ENCODE measurements around the gene MTHFR.

The MTHFR gene

GRCh38 chr1:11805422-11806306, at the start of gene MTHFR, which contains the start of gene CLCN6 (continued):
- TF ChIP-seq ZBTB26 (tag by site-specific recombination; optimal IDR thresholded peaks at IDR 0.05), result peak; percentile 82
- peak; percentile 42 for TF ChIP-seq ZNF324 (tag by site-specific recombination; IDR thresholded peaks at IDR 0.05)
- TF ChIP-seq ZNF624 (tag by site-specific recombination; IDR thresholded peaks at IDR 0.05), result no peak
- TF ChIP-seq ZNF785 (tag by site-specific recombination; IDR thresholded peaks at IDR 0.05), result no peak
- TF ChIP-seq ZNF777 (tag by site-specific recombination; IDR thresholded peaks at IDR 0.05; ENCODE audit: borderline replicate concordance), result no peak
- TF ChIP-seq PRDM4 (tag by site-specific recombination; IDR thresholded peaks at IDR 0.05), result peak; percentile 38; the same call in 1 of the 2 replicates
- no peak for TF ChIP-seq FEZF1 (tag by site-specific recombination; IDR thresholded peaks at IDR 0.05)
- TF ChIP-seq ZNF354C (tag by site-specific recombination; IDR thresholded peaks at IDR 0.05; ENCODE audit: borderline replicate concordance, low read depth), result no peak
- TF ChIP-seq ZNF280D (tag by site-specific recombination; IDR thresholded peaks at IDR 0.05), result no peak
- no peak for TF ChIP-seq ZNF416 (tag by site-specific recombination; IDR thresholded peaks at IDR 0.05)
- TF ChIP-seq ZNF645 (tag by site-specific recombination; IDR thresholded peaks at IDR 0.05), result no peak
- TF ChIP-seq YY1 (tag by site-specific recombination; IDR thresholded peaks at IDR 0.05), result peak; percentile 68; the same call in 1 of the 2 replicates
- TF ChIP-seq ZBTB20 (tag by site-specific recombination; IDR thresholded peaks at IDR 0.05), result peak; percentile 91
- peak; percentile 68 for TF ChIP-seq ZBTB10 (tag by site-specific recombination; IDR thresholded peaks at IDR 0.05)
- TF ChIP-seq ZNF16 (tag by site-specific recombination; IDR thresholded peaks at IDR 0.05; ENCODE audit: low read depth), result no peak
- TF ChIP-seq ZNF707 (tag by site-specific recombination; IDR thresholded peaks at IDR 0.05), result no peak
- no peak; the same call in 1 of the 2 replicates for TF ChIP-seq ZNF76 (tag by site-specific recombination; IDR thresholded peaks at IDR 0.05; ENCODE audit: borderline replicate concordance, low read depth)
- TF ChIP-seq HOXD13 (CRISPR knock-in tag; IDR thresholded peaks at IDR 0.05; ENCODE audit: borderline replicate concordance), result no peak
- no peak for TF ChIP-seq ZSCAN4 (tag by site-specific recombination; IDR thresholded peaks at IDR 0.05)
- TF ChIP-seq ZNF530 (tag by site-specific recombination; IDR thresholded peaks at IDR 0.05; ENCODE audit: low read depth), result no peak
- TF ChIP-seq BCL6B (tag by site-specific recombination; IDR thresholded peaks at IDR 0.05), result no peak
- no peak for TF ChIP-seq ZNF19 (tag by site-specific recombination; IDR thresholded peaks at IDR 0.05; ENCODE audit: low read depth)

Measured in HEK293 (cell line).